GM23338 (cell line): ENCODE data around the gene RHNO1.

Experiments used
- CTCF ChIP-seq, 2 experiments: fragments of 200-600 bp in 1 of 2; sonication (generic) in 1 of 2; conservative IDR thresholded peaks; 2 replicates each; pipeline versions ENCODE4 v1.5.1 to v1.6.1; 2016 to 2017; ENCODE audit warnings: antibody characterized with exemption in 2 of 2, low read depth in 2 of 2, mild to moderate bottlenecking in 2 of 2, moderate library complexity in 1 of 2
- EZH2 ChIP-seq: fragments of 200-600 bp; sonication (generic); IDR thresholded peaks from one replicate; pipeline ENCODE4 v1.8.0; 2017; ENCODE audit warnings: antibody characterized with exemption, mild to moderate bottlenecking, low read depth; ENCODE audit not compliant: unreplicated experiment
- NANOG ChIP-seq: IDR thresholded peaks from 2 replicates; pipeline ENCODE4 v1.6.1; 2016; ENCODE audit warnings: antibody characterized with exemption, borderline replicate concordance
- POLR2AphosphoS5 ChIP-seq: IDR thresholded peaks from 2 replicates; pipeline ENCODE4 v1.6.1; 2016; ENCODE audit warnings: antibody characterized with exemption, low read depth
- REST ChIP-seq: IDR thresholded peaks from one replicate; pipeline ENCODE4 v1.6.1; 2018; ENCODE audit warnings: antibody characterized with exemption; ENCODE audit not compliant: unreplicated experiment
- STAT1 ChIP-seq: IDR thresholded peaks from one replicate; pipeline ENCODE4 v1.6.1; 2016; ENCODE audit warnings: antibody characterized with exemption; ENCODE audit not compliant: unreplicated experiment

- TF ChIP-seq STAT1 (no peak), CTCF (conservative IDR thresholded peaks at IDR 0.05; ENCODE audit: low read depth in 2 of 2) (no peak), POLR2AphosphoS5 (no peak), EZH2 (no peak), NANOG (no peak), REST (no peak)
These were observed 18.5 kb downstream of the RHNO1 start for GRCh38 chr12:2895511-2895910.
